HL-60 (cell line): ENCODE data around the gene BCAR1.

ENCODE experiments used
- DNase-seq, 2 experiments: peaks; one replicate each; pipeline ENCODE4 v3.0.0-alpha.2; 2010 to 2020; ENCODE audit warnings: low read depth in 1 of 2, low spot score in 1 of 2
- H3K27ac ChIP-seq: fragments of 250-450 bp; sonication (Bioruptor Pico); replicated peaks from 2 replicates; pipeline ENCODE4 v1.5.1; 2020; ENCODE audit warnings: mild to moderate bottlenecking, moderate library complexity
- H3K27me3 ChIP-seq: fragments of 250-450 bp; sonication (Bioruptor Pico); 2 replicates; pipeline ENCODE4 v1.5.1; 2021; ENCODE audit warnings: mild to moderate bottlenecking, moderate library complexity; ENCODE audit not compliant: insufficient read depth, poor library complexity, severe bottlenecking
- H3K4me3 ChIP-seq: replicated peaks from 2 replicates; pipeline ENCODE4 v1.5.1; 2011; ENCODE audit warnings: mild to moderate bottlenecking, control low read depth, low read length; ENCODE audit not compliant: insufficient read depth
- GABPA ChIP-seq: IDR thresholded peaks from 2 replicates; pipeline ENCODE4 v1.6.1; 2012; ENCODE audit warnings: low read depth
- POLR2AphosphoS5 ChIP-seq: IDR thresholded peaks from 2 replicates; pipeline ENCODE4 v1.6.1; 2012; ENCODE audit warnings: low read depth
- SPI1 ChIP-seq: IDR thresholded peaks from 2 replicates; pipeline ENCODE4 v1.6.1; 2012; ENCODE audit warnings: low read depth, mild to moderate bottlenecking, borderline replicate concordance
- TF ChIP-seq, protein P1 (sequence below): IDR thresholded peaks from one replicate; pipeline ENCODE4 v1.5.1; 2011; ENCODE audit warnings: low read length, control low read depth, inconsistent platforms; ENCODE audit not compliant: insufficient read depth
- TF ChIP-seq, protein P2 (sequence below): IDR thresholded peaks from 2 replicates; pipeline ENCODE4 v1.6.1; 2012; ENCODE audit warnings: low read depth; ENCODE audit not compliant: insufficient replicate concordance

Gene BCAR1

DNA sequence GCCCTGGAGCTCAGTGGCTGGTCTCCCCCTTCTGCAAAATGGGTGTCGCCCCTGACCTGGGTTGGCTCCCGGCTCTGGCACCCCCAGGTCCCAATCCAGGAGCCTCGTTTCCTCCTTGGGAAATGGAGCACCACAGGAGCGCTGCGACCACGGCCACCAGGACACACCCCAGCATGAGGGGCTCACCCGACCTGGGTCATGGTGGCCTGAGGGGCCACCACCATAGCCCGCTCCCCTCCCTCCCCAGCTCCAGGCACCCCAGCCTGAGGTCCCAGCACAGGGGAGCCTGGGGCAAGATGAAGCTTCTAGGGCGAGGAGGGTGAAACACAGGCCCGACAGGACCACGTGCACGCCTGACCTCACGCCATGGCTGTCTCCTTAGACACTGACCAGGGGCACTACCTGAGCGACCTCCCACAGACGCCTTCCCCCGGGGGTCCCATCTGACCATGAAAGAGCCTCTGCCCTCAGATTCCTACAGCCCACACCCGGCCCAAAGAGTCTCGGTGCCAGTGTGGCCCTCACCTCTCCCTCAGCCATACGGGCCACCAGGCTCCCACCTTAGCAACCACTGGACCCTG is 11.8 kb downstream of the BCAR1 start:
- H3K4me3 ChIP-seq = no peak overlapping the region
- H3K27me3 ChIP-seq = peaks cover 19% of the 10 kb centered on the region
- no peak overlapping the region for H3K27ac ChIP-seq
- no peak for DNase-seq
- TF ChIP-seq, protein P1, sequence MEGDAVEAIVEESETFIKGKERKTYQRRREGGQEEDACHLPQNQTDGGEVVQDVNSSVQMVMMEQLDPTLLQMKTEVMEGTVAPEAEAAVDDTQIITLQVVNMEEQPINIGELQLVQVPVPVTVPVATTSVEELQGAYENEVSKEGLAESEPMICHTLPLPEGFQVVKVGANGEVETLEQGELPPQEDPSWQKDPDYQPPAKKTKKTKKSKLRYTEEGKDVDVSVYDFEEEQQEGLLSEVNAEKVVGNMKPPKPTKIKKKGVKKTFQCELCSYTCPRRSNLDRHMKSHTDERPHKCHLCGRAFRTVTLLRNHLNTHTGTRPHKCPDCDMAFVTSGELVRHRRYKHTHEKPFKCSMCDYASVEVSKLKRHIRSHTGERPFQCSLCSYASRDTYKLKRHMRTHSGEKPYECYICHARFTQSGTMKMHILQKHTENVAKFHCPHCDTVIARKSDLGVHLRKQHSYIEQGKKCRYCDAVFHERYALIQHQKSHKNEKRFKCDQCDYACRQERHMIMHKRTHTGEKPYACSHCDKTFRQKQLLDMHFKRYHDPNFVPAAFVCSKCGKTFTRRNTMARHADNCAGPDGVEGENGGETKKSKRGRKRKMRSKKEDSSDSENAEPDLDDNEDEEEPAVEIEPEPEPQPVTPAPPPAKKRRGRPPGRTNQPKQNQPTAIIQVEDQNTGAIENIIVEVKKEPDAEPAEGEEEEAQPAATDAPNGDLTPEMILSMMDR = no peak
- TF ChIP-seq SPI1 (no peak), POLR2AphosphoS5 (no peak), GABPA (no peak)
- TF ChIP-seq, protein P2, sequence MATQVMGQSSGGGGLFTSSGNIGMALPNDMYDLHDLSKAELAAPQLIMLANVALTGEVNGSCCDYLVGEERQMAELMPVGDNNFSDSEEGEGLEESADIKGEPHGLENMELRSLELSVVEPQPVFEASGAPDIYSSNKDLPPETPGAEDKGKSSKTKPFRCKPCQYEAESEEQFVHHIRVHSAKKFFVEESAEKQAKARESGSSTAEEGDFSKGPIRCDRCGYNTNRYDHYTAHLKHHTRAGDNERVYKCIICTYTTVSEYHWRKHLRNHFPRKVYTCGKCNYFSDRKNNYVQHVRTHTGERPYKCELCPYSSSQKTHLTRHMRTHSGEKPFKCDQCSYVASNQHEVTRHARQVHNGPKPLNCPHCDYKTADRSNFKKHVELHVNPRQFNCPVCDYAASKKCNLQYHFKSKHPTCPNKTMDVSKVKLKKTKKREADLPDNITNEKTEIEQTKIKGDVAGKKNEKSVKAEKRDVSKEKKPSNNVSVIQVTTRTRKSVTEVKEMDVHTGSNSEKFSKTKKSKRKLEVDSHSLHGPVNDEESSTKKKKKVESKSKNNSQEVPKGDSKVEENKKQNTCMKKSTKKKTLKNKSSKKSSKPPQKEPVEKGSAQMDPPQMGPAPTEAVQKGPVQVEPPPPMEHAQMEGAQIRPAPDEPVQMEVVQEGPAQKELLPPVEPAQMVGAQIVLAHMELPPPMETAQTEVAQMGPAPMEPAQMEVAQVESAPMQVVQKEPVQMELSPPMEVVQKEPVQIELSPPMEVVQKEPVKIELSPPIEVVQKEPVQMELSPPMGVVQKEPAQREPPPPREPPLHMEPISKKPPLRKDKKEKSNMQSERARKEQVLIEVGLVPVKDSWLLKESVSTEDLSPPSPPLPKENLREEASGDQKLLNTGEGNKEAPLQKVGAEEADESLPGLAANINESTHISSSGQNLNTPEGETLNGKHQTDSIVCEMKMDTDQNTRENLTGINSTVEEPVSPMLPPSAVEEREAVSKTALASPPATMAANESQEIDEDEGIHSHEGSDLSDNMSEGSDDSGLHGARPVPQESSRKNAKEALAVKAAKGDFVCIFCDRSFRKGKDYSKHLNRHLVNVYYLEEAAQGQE = no peak

DNA sequence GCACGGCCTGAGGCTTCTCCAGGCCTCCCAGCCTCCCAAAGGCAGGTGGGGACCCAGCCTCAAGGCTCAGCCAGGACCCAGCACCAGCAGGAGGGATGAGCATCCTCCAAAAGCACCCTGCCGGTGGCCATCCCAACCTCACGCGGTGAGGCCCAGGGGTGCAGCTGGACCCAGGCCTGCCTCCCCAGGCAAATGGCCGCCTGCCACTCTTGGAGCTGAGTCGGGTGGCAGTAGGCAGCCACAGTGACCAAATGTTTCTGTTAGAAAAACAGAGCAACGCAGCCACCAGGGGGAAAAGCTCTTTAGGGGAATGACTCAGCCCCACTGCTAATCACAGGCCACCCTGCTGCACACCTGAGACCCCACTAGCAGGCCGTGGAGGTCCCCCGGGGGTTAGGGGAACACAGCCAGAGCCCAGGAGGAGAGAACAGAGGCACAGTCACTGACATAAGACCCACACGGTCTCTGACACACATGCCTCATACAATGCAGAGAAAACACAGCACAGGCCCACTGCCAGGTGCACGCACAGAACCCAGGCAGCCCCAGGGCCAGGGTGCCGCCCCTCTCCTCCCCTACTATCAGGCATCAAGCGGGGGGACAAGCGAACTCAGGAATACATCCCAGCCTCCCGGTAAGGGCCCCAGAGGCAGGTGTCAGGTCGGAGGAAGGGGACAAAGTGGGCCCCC is 12.4 kb downstream of the BCAR1 start:
- Histone ChIP-seq H3K27me3 (peaks cover 19% of the 10 kb centered on the region), H3K27ac (no peak overlapping the region), H3K4me3 (no peak overlapping the region)
- TF ChIP-seq SPI1 (no peak), POLR2AphosphoS5 (no peak), GABPA (no peak)
- TF ChIP-seq, protein P1 = no peak
- TF ChIP-seq, protein P2 = no peak
- no peak for DNase-seq

DNA sequence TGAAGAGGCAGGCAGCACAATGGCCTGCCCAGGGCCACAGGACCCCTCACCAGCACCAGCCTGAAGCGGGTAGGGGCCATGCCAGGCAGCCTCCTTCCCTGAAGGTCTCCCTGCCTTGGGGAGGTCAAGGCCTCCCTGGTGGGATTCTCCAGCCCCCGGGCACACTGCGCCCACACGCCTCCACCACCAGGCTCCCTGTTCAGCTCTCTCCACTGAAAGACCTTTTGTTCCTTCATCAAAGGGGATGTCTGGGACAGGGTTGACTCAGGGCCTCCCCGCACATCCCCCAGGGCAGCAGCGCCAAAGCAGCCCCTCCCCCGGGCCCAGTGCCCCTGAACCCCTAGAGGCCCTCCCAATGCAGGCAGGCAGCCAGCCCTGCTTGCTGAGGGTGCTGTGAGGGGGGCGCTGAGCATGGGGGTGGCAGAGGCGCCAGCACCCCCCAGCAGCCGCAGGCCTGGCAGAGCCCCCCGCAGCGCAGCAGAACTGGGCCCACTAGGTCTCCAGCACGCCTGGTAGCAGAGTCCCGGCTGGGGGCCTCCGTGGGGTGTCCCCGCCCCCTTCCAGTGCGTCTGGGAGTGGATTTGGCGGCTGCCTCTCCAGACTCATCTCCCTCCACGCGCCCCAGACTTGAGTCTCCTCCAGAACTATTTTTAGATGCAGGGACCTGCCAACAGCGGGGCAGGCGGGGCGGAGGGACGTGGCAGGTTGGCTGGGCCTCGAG is 13.1 kb downstream of the BCAR1 start:
- Histone ChIP-seq H3K27ac (no peak overlapping the region), H3K27me3 (peaks cover 19% of the 10 kb centered on the region)

More for the DNA sequence above, 13.1 kb downstream of the BCAR1 start:
- DNase-seq = no peak
- no peak overlapping the region for H3K4me3 ChIP-seq
- TF ChIP-seq, protein P1 = no peak
- no peak for TF ChIP-seq POLR2AphosphoS5
- TF ChIP-seq, protein P2 = no peak
- TF ChIP-seq SPI1 = no peak
- TF ChIP-seq GABPA = no peak
